Thoracic aorta (tissue), 2 donors: Measurements from ENCODE around the gene OR52E6. TPM values are rescaled to one million over a fixed set of nuclear protein-coding genes. Genes with fewer than 3 reads are reported as not detected.

ENCODE experiments used
- ATAC-seq: fragments of 150-250 bp; one replicate; pipeline ENCODE4 v1.8.0; 2017; ENCODE audit warnings: low read depth; ENCODE audit not compliant: insufficient number of reproducible peaks, low FRiP score
- DNase-seq: peaks from one replicate; pipeline ENCODE4 v3.0.0-alpha.2; 2020; ENCODE audit warnings: low spot score
- H3K27ac ChIP-seq, 2 donors: fragments of 200-600 bp; sonication (generic); 1 replicate in 1 of 2; 2 replicates in 1 of 2; pipeline ENCODE4 v1.5.1; 2016; ENCODE audit warnings: mild to moderate bottlenecking in 2 of 2, moderate library complexity in 2 of 2
- H3K27me3 ChIP-seq: fragments of 200-600 bp; sonication (generic); replicated peaks from 2 replicates; pipeline ENCODE4 v1.6.0; 2016; ENCODE audit warnings: mild to moderate bottlenecking; ENCODE audit not compliant: insufficient read depth
- H3K36me3 ChIP-seq: fragments of 200-600 bp; sonication (generic); one replicate; pipeline ENCODE4 v1.5.1; 2016
- H3K4me1 ChIP-seq, 2 donors: fragments of 200-600 bp; sonication (generic); 1 replicate in 1 of 2; 2 replicates in 1 of 2; pipeline versions ENCODE4 v1.5.1 to v1.6.0; 2016; ENCODE audit warnings: low read depth in 2 of 2, mild to moderate bottlenecking in 1 of 2; ENCODE audit not compliant: control insufficient read depth in 1 of 2
- H3K4me3 ChIP-seq: fragments of 200-600 bp; sonication (generic); 2 replicates; pipeline ENCODE4 v1.5.1; 2016; ENCODE audit warnings: mild to moderate bottlenecking
- H3K9me3 ChIP-seq: fragments of 200-600 bp; sonication (generic); 2 replicates; pipeline ENCODE4 v1.5.1; 2016
- CTCF ChIP-seq: fragments of 200-600 bp; sonication (generic); IDR thresholded peaks from one replicate; pipeline ENCODE4 v1.5.1; 2019; ENCODE audit warnings: antibody characterized with exemption
- total RNA-seq, 2 donors: library from RNA; depleted of rRNA; stranded (reverse); fragments of >200 nt; gene quantifications; one replicate each; pipeline versions ENCODE4 v1.1.0 to v1.2.3, GENCODE V29; 2016

Gene OR52E6
- total RNA-seq, 2 donors from 2014 or later, result not detected

GRCh38 chr11:5847711-5848110 is 6.0 kb upstream of the OR52E6 start:
- no peak overlapping the region for H3K4me3 ChIP-seq
- no peaks in the 10 kb centered on the region for H3K4me1 ChIP-seq
- no peak for DNase-seq
- no peaks in the 10 kb centered on the region for H3K27me3 ChIP-seq
- no peaks in the 10 kb centered on the region for H3K9me3 ChIP-seq
- TF ChIP-seq CTCF, result no peak
- no peak for ATAC-seq
- no peak overlapping the region for H3K27ac ChIP-seq
- H3K36me3 ChIP-seq, result no peaks in the 10 kb centered on the region

GRCh38 chr11:5846701-5847100 is 5.0 kb upstream of the OR52E6 start:
- no peaks in the 10 kb centered on the region for H3K9me3 ChIP-seq
- ATAC-seq (no peak), DNase-seq (no peak)
- H3K27ac ChIP-seq, result no peak overlapping the region
- TF ChIP-seq CTCF, result no peak
- H3K4me3 ChIP-seq, result no peak overlapping the region
- no peaks in the 10 kb centered on the region for H3K27me3 ChIP-seq
- H3K4me1 ChIP-seq, result no peaks in the 10 kb centered on the region
- H3K36me3 ChIP-seq, result no peaks in the 10 kb centered on the region

GRCh38 chr11:5837695-5838094 is 4.0 kb downstream of the OR52E6 start:
- no peak for TF ChIP-seq CTCF
- H3K9me3 ChIP-seq, result no peaks in the 10 kb centered on the region
- H3K27ac ChIP-seq, result no peak overlapping the region
- no peaks in the 10 kb centered on the region for H3K36me3 ChIP-seq
- H3K4me3 ChIP-seq, result no peak overlapping the region
- DNase-seq (no peak), ATAC-seq (no peak)
- H3K4me1 ChIP-seq, result no peaks in the 10 kb centered on the region
- no peaks in the 10 kb centered on the region for H3K27me3 ChIP-seq

GRCh38 chr11:5833446-5833845 is 8.3 kb downstream of the OR52E6 start:
- no peak overlapping the region for H3K27ac ChIP-seq
- ATAC-seq, result no peak
- DNase-seq, result no peak
- H3K4me3 ChIP-seq, result no peak overlapping the region
- no peaks in the 10 kb centered on the region for H3K27me3 ChIP-seq
- H3K36me3 ChIP-seq, result no peaks in the 10 kb centered on the region
- no peaks in the 10 kb centered on the region for H3K4me1 ChIP-seq
- TF ChIP-seq CTCF, result no peak
- no peaks in the 10 kb centered on the region for H3K9me3 ChIP-seq

- TF ChIP-seq CTCF, result no peak
- no peak for ATAC-seq
These were observed 10.4 kb downstream of the OR52E6 start for GRCh38 chr11:5831196-5831829.

More at GRCh38 chr11:5831196-5831829, 10.4 kb downstream of the OR52E6 start:
- no peak for DNase-seq
- Histone ChIP-seq H3K9me3 (no peaks in the 10 kb centered on the region), H3K27ac (no peak overlapping the region), H3K27me3 (no peaks in the 10 kb centered on the region), H3K4me3 (no peak overlapping the region), H3K4me1 (no peaks in the 10 kb centered on the region), H3K36me3 (no peaks in the 10 kb centered on the region)
